Neural cell (in vitro differentiated cells): ENCODE measurements around the gene UBE2L3. TPM values are rescaled to one million over a fixed set of nuclear protein-coding genes. Genes with fewer than 3 reads are reported as not detected.
A peak's percentile ranks its signal among the peaks of the same experiment; 100 is the strongest.

Experiments used
- H2AFZ ChIP-seq: fragments of 200-600, 300-800 bp; sonication (generic), shearing (Covaris generic); 2 replicates; pipeline ENCODE4 v1.6.0; 2014; ENCODE audit warnings: low read depth, mild to moderate bottlenecking, antibody characterized with exemption, low read length, moderate library complexity
- H3F3A ChIP-seq: fragments of 200-600 bp; shearing (Covaris generic); 2 replicates; pipeline ENCODE4 v1.6.1; 2016; ENCODE audit warnings: mild to moderate bottlenecking, moderate library complexity, mixed read lengths, antibody characterized with exemption, low read length; ENCODE audit not compliant: insufficient read depth, poor library complexity, severe bottlenecking
- H3K27ac ChIP-seq: fragments of 200-600, 300-800 bp; sonication (generic), shearing (Covaris generic); 2 replicates; pipeline ENCODE4 v1.5.1; 2014; ENCODE audit warnings: mild to moderate bottlenecking, low read length, moderate library complexity
- H3K27me3 ChIP-seq: fragments of 300-800, 200-600 bp; sonication (generic), shearing (Covaris generic); 2 replicates; pipeline ENCODE4 v1.6.0; 2014; ENCODE audit warnings: mild to moderate bottlenecking, low read depth, low read length, moderate library complexity; ENCODE audit not compliant: insufficient read depth
- H3K36me3 ChIP-seq: fragments of 300-800, 200-600 bp; sonication (generic), shearing (Covaris generic); 2 replicates; pipeline ENCODE4 v1.5.1; 2014; ENCODE audit warnings: mild to moderate bottlenecking, antibody characterized with exemption, low read length, moderate library complexity; ENCODE audit not compliant: insufficient read depth
- H3K4me2 ChIP-seq: fragments of 300-800, 200-600 bp; sonication (generic), shearing (Covaris generic); 2 replicates; pipeline ENCODE4 v1.6.0; 2014; ENCODE audit warnings: mild to moderate bottlenecking, low read length
- H3K4me3 ChIP-seq: fragments of 300-800, 200-600 bp; sonication (generic), shearing (Covaris generic); 2 replicates; pipeline ENCODE4 v1.5.1; 2014; ENCODE audit warnings: mild to moderate bottlenecking, low read length, moderate library complexity
- H3K79me2 ChIP-seq: fragments of 200-600 bp; shearing (Covaris generic); replicated peaks from 2 replicates; pipeline ENCODE4 v1.6.0; 2014; ENCODE audit warnings: mild to moderate bottlenecking, low read length, moderate library complexity; ENCODE audit not compliant: insufficient read depth
- H3K9ac ChIP-seq: fragments of 300-800, 200-600 bp; sonication (generic), shearing (Covaris generic); 2 replicates; pipeline ENCODE4 v1.6.1; 2016; ENCODE audit warnings: mild to moderate bottlenecking, low read length, mixed read lengths
- H3K9me2 ChIP-seq: fragments of 200-600 bp; shearing (Covaris generic); 2 replicates; pipeline ENCODE4 v1.6.1; 2016; ENCODE audit warnings: mild to moderate bottlenecking, low read length, mixed read lengths; ENCODE audit not compliant: insufficient read depth
- H3K9me3 ChIP-seq: fragments of 200-600, 300-800 bp; sonication (generic), shearing (Covaris generic); 2 replicates; pipeline ENCODE4 v1.6.1; 2016; ENCODE audit warnings: mild to moderate bottlenecking, mixed run types, low read length, moderate library complexity, mixed read lengths
- H4K20me1 ChIP-seq: fragments of 200-600 bp; shearing (Covaris generic); 2 replicates; pipeline ENCODE4 v1.6.1; 2016; ENCODE audit warnings: mild to moderate bottlenecking, mixed run types; ENCODE audit not compliant: insufficient read depth
- EP300 ChIP-seq: fragments of 450-650 bp; conservative IDR thresholded peaks from 2 replicates; pipeline ENCODE4 v1.6.1; 2014; ENCODE audit warnings: antibody characterized with exemption, mild to moderate bottlenecking, moderate library complexity; ENCODE audit not compliant: poor library complexity, severe bottlenecking
- EZH2 ChIP-seq: fragments of 200-600, 300-800 bp; shearing (Covaris generic), sonication (generic); IDR thresholded peaks from 2 replicates; pipeline ENCODE4 v1.6.1; 2014; ENCODE audit warnings: antibody characterized with exemption, low read length, borderline replicate concordance, mild to moderate bottlenecking; ENCODE audit not compliant: insufficient read depth, poor library complexity, severe bottlenecking
- MXI1 ChIP-seq: fragments of 450-650 bp; conservative IDR thresholded peaks from 2 replicates; pipeline ENCODE4 v1.6.1; 2014; ENCODE audit warnings: antibody characterized with exemption, mild to moderate bottlenecking; ENCODE audit not compliant: poor library complexity, severe bottlenecking
- POLR2AphosphoS5 ChIP-seq: IDR thresholded peaks from 2 replicates; pipeline ENCODE4 v1.6.1; 2012
- RAD21 ChIP-seq: fragments of 450-650 bp; conservative IDR thresholded peaks from 2 replicates; pipeline ENCODE4 v1.6.1; 2014; ENCODE audit warnings: antibody characterized with exemption, mild to moderate bottlenecking, moderate library complexity
- REST ChIP-seq: IDR thresholded peaks from 2 replicates; pipeline ENCODE4 v1.6.1; 2012; ENCODE audit warnings: borderline replicate concordance
- SMC3 ChIP-seq: fragments of 450-650 bp; conservative IDR thresholded peaks from 2 replicates; pipeline ENCODE4 v1.6.1; 2014; ENCODE audit warnings: antibody characterized with exemption, mild to moderate bottlenecking, moderate library complexity; ENCODE audit not compliant: poor library complexity
- TAF1 ChIP-seq: IDR thresholded peaks from 2 replicates; pipeline ENCODE4 v1.6.1; 2012; ENCODE audit warnings: low read depth
- polyA plus RNA-seq: library from polyadenylated mRNA; depleted of rRNA; stranded (reverse); fragments of >200 nt; gene quantifications from 2 replicates; pipeline ENCODE4 v1.2.3, GENCODE V29; 2014
- TF ChIP-seq, protein P1 (sequence below): fragments of 450-650 bp; IDR thresholded peaks from 2 replicates; pipeline ENCODE4 v1.5.1; 2014; ENCODE audit warnings: antibody characterized with exemption, mild to moderate bottlenecking, moderate library complexity; ENCODE audit not compliant: poor library complexity, severe bottlenecking

UBE2L3 gene
- polyA plus RNA-seq, 1 donor from 2014 or later, result 49.1 TPM

DNA sequence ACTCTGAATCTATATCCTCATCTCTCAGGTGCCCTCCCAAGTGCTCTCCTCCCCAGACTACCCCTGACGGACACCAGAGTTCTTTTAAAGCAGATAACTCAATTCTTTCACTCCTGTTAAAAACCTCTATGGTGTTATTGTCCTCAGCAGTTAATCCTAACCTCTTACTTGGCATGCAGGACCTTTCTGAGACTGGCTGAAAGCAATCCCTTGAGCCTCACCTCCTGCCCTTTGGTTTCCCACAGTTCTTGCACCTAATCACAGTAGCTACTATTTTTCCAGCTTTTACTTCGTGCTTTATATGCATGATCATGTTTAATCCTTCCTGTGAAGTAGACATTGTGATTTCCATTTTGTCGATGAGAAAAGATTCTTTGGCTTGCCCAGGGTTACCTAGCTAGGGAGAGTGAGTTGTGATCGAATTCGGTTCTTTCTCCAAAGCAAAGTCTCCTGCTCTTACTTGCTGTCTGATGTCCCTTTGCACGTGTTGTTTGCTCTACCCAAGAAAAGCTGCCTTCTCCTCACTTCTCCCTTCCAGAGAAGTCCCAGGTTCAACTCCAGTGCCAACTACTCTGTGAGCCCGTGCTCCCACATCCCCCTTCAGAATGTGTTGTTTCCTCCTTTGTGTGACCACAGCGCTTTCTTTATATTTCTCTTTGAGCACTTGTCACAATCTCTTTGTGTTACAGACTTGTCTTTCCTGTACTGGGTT, 2.1 kb downstream of the UBE2L3 start:
- Histone ChIP-seq H3K9me2 (no peaks in the 10 kb centered on the region), H4K20me1 (peaks cover 16% of the 10 kb centered on the region), H3K27me3 (no peaks in the 10 kb centered on the region), H3K9ac (peak overlapping the region; percentile 2), H3F3A (no peaks in the 10 kb centered on the region), H3K4me3 (peak overlapping the region; percentile 70), H3K4me2 (peak overlapping the region; percentile 34), H3K27ac (no peak overlapping the region), H3K36me3 (no peaks in the 10 kb centered on the region), H3K9me3 (no peaks in the 10 kb centered on the region), H3K79me2 (peaks cover 68% of the 10 kb centered on the region), H2AFZ (no peak overlapping the region)
- TF ChIP-seq, protein P1, sequence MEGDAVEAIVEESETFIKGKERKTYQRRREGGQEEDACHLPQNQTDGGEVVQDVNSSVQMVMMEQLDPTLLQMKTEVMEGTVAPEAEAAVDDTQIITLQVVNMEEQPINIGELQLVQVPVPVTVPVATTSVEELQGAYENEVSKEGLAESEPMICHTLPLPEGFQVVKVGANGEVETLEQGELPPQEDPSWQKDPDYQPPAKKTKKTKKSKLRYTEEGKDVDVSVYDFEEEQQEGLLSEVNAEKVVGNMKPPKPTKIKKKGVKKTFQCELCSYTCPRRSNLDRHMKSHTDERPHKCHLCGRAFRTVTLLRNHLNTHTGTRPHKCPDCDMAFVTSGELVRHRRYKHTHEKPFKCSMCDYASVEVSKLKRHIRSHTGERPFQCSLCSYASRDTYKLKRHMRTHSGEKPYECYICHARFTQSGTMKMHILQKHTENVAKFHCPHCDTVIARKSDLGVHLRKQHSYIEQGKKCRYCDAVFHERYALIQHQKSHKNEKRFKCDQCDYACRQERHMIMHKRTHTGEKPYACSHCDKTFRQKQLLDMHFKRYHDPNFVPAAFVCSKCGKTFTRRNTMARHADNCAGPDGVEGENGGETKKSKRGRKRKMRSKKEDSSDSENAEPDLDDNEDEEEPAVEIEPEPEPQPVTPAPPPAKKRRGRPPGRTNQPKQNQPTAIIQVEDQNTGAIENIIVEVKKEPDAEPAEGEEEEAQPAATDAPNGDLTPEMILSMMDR, result no peak
- TF ChIP-seq EZH2 (no peak), POLR2AphosphoS5 (no peak), TAF1 (no peak), RAD21 (no peak), SMC3 (no peak), REST (no peak), MXI1 (no peak), EP300 (no peak)

GRCh38 chr22:21570398-21570797, 2.9 kb downstream of the UBE2L3 start:
- H4K20me1 ChIP-seq, result peaks cover 16% of the 10 kb centered on the region
- H3K27ac ChIP-seq, result no peak overlapping the region
- no peak overlapping the region for H3K4me2 ChIP-seq
- H3K79me2 ChIP-seq, result peaks cover 68% of the 10 kb centered on the region
- no peaks in the 10 kb centered on the region for H3K27me3 ChIP-seq
- H3K9me3 ChIP-seq, result no peaks in the 10 kb centered on the region
- H3K4me3 ChIP-seq, result peak overlapping the region; percentile 70
- H3F3A ChIP-seq, result no peaks in the 10 kb centered on the region
- no peaks in the 10 kb centered on the region for H3K36me3 ChIP-seq
- TF ChIP-seq MXI1 (no peak), TAF1 (no peak), SMC3 (no peak), REST (no peak), POLR2AphosphoS5 (no peak), EP300 (no peak), RAD21 (no peak), EZH2 (no peak)
- TF ChIP-seq, protein P1, result no peak
- H2AFZ ChIP-seq, result no peak overlapping the region
- no peaks in the 10 kb centered on the region for H3K9me2 ChIP-seq
- H3K9ac ChIP-seq, result no peak overlapping the region
